ENCODE data around the gene RBM33.

The RBM33 gene

DNA sequence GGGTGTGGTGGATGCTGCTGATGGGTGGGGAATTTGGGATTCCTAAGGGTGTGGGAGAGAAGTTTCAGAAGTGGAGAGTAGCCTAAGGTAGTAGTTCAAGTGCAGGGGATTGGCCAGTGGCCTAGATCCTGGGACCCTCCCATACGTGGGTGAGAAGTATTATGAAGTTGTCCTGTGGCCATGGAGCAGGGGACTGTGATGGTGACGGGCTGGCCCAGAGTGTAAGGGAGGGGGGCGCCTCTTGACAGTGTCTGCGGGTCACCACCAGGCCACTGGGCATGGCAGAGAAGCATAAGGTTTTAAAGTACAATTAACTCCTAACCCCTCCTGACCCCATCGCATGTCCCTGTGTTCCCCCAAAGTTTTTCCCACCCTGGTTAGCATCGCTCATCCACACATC lies 70.2 kb downstream of the RBM33 start:
- no peak for TF ChIP-seq TCF12 (IDR thresholded peaks at IDR 0.05; ENCODE audit: low read depth)
- TF ChIP-seq RAD21 (IDR thresholded peaks at IDR 0.05; ENCODE audit: low read depth), result no peak
- TF ChIP-seq ZBTB7A (IDR thresholded peaks at IDR 0.05; ENCODE audit: low read depth), result no peak
- TF ChIP-seq YY1 (IDR thresholded peaks at IDR 0.05; ENCODE audit: low read depth), result no peak
- no peak for TF ChIP-seq TEAD4 (IDR thresholded peaks at IDR 0.05)
- no peak for TF ChIP-seq TAF1 (IDR thresholded peaks at IDR 0.05; ENCODE audit: low read depth)
- no peak for TF ChIP-seq EGR1 (IDR thresholded peaks at IDR 0.05)
- TF ChIP-seq, protein P1, sequence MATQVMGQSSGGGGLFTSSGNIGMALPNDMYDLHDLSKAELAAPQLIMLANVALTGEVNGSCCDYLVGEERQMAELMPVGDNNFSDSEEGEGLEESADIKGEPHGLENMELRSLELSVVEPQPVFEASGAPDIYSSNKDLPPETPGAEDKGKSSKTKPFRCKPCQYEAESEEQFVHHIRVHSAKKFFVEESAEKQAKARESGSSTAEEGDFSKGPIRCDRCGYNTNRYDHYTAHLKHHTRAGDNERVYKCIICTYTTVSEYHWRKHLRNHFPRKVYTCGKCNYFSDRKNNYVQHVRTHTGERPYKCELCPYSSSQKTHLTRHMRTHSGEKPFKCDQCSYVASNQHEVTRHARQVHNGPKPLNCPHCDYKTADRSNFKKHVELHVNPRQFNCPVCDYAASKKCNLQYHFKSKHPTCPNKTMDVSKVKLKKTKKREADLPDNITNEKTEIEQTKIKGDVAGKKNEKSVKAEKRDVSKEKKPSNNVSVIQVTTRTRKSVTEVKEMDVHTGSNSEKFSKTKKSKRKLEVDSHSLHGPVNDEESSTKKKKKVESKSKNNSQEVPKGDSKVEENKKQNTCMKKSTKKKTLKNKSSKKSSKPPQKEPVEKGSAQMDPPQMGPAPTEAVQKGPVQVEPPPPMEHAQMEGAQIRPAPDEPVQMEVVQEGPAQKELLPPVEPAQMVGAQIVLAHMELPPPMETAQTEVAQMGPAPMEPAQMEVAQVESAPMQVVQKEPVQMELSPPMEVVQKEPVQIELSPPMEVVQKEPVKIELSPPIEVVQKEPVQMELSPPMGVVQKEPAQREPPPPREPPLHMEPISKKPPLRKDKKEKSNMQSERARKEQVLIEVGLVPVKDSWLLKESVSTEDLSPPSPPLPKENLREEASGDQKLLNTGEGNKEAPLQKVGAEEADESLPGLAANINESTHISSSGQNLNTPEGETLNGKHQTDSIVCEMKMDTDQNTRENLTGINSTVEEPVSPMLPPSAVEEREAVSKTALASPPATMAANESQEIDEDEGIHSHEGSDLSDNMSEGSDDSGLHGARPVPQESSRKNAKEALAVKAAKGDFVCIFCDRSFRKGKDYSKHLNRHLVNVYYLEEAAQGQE (IDR thresholded peaks at IDR 0.05; ENCODE audit: low read depth), result no peak
- no peak for TF ChIP-seq FOXM1 (IDR thresholded peaks at IDR 0.05; ENCODE audit: borderline replicate concordance, low read depth)
- TF ChIP-seq CREB1 (IDR thresholded peaks at IDR 0.05; ENCODE audit: low read depth), result no peak
- TF ChIP-seq EP300 (IDR thresholded peaks at IDR 0.05; ENCODE audit: borderline replicate concordance), result no peak
- TF ChIP-seq MAX (IDR thresholded peaks at IDR 0.05), result no peak
- TF ChIP-seq NFIC (IDR thresholded peaks at IDR 0.05), result no peak
- no peak for TF ChIP-seq CEBPB (IDR thresholded peaks at IDR 0.05)
- TF ChIP-seq USF1 (IDR thresholded peaks at IDR 0.05), result no peak

GRCh38 chr7:155715111-155715805 lies 70.8 kb downstream of the RBM33 start:
- no peak for TF ChIP-seq CREB1 (IDR thresholded peaks at IDR 0.05; ENCODE audit: low read depth)
- no peak for TF ChIP-seq TEAD4 (IDR thresholded peaks at IDR 0.05)
- TF ChIP-seq CEBPB (IDR thresholded peaks at IDR 0.05), result no peak
- TF ChIP-seq RAD21 (IDR thresholded peaks at IDR 0.05; ENCODE audit: low read depth), result no peak
- TF ChIP-seq USF1 (IDR thresholded peaks at IDR 0.05), result no peak
- no peak for TF ChIP-seq EGR1 (IDR thresholded peaks at IDR 0.05)
- no peak for TF ChIP-seq EP300 (IDR thresholded peaks at IDR 0.05; ENCODE audit: borderline replicate concordance)
- no peak for TF ChIP-seq TCF12 (IDR thresholded peaks at IDR 0.05; ENCODE audit: low read depth)
- no peak for TF ChIP-seq MAX (IDR thresholded peaks at IDR 0.05)
- no peak for TF ChIP-seq YY1 (IDR thresholded peaks at IDR 0.05; ENCODE audit: low read depth)
- no peak for TF ChIP-seq NFIC (IDR thresholded peaks at IDR 0.05)
- TF ChIP-seq, protein P1 (IDR thresholded peaks at IDR 0.05; ENCODE audit: low read depth), result no peak
- TF ChIP-seq TAF1 (IDR thresholded peaks at IDR 0.05; ENCODE audit: low read depth), result no peak
- TF ChIP-seq ZBTB7A (IDR thresholded peaks at IDR 0.05; ENCODE audit: low read depth), result no peak
- no peak for TF ChIP-seq FOXM1 (IDR thresholded peaks at IDR 0.05; ENCODE audit: borderline replicate concordance, low read depth)

GRCh38 chr7:155717010-155717744 lies 72.7 kb downstream of the RBM33 start:
- TF ChIP-seq TEAD4 (IDR thresholded peaks at IDR 0.05), result no peak
- TF ChIP-seq EP300 (IDR thresholded peaks at IDR 0.05; ENCODE audit: borderline replicate concordance), result no peak
- TF ChIP-seq YY1 (IDR thresholded peaks at IDR 0.05; ENCODE audit: low read depth), result no peak
- no peak for TF ChIP-seq FOXM1 (IDR thresholded peaks at IDR 0.05; ENCODE audit: borderline replicate concordance, low read depth)
- no peak for TF ChIP-seq USF1 (IDR thresholded peaks at IDR 0.05)

DNA sequence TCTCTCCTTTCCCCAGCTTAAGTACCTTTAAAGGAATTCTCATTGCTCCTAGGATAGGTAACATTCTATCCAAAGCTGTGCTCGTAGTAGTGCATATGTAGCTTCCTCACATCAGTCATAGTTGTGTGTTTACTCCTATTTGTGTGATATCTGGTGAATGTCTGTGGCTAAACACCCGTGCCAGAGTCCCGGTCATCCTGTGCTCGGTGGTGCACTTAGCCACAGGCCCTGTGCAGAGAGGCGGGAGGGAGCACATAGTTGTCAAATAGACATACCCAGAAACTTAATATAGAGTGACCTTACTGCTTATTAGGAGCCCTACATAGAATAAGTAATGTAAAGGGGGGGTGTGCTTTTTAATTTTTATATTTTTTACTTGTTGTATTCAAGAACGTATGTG lies 76.6 kb downstream of the RBM33 start:
- TF ChIP-seq TAF1 (IDR thresholded peaks at IDR 0.05; ENCODE audit: low read depth) (no peak), USF1 (IDR thresholded peaks at IDR 0.05) (no peak), ZBTB7A (IDR thresholded peaks at IDR 0.05; ENCODE audit: low read depth) (no peak), EGR1 (IDR thresholded peaks at IDR 0.05) (no peak), RAD21 (IDR thresholded peaks at IDR 0.05; ENCODE audit: low read depth) (no peak), TEAD4 (IDR thresholded peaks at IDR 0.05) (no peak)
